ENCODE data around the gene SLC22A9.
"Not testable (repeated sequence)": the region's sequence is repeated elsewhere in the genome, so short reads cannot be mapped to it uniquely, and the experiment has no call there.

GRCh38 chr11:63335089-63335488 is 34.5 kb upstream of the SLC22A9 start:
- TF ChIP-seq CTCF (IDR thresholded peaks at IDR 0.05; ENCODE audit: poor library complexity, severe bottlenecking); EZH2 (IDR thresholded peaks at IDR 0.05; ENCODE audit: borderline replicate concordance, insufficient read depth, low read length, poor library complexity, severe bottlenecking): not testable (repeated sequence)
